ENCODE data around the gene KIZ. TPM values are rescaled to one million over a fixed set of nuclear protein-coding genes. Genes with fewer than 3 reads are reported as not detected.
A peak's percentile ranks its signal among the peaks of the same experiment; 100 is the strongest.

Gene KIZ
- total and polyA plus RNA-seq, 2 experiments from 2014 or later, result 58.3 to 63.6 TPM

- H3K79me2 ChIP-seq (replicated peaks; ENCODE audit: insufficient read depth), result no peaks in the 10 kb centered on the region
- H3K4me3 ChIP-seq, result no peak overlapping the region
- H3K36me3 ChIP-seq (ENCODE audit: insufficient read depth), result no peaks in the 10 kb centered on the region
- no peaks in the 10 kb centered on the region for H3K36me3 Mint-ChIP-seq (ENCODE audit: low read depth)
- H3F3A ChIP-seq (replicated peaks; ENCODE audit: low read depth), result no peaks in the 10 kb centered on the region
- no peak overlapping the region for H3K4me3 Mint-ChIP-seq
- H3K27ac ChIP-seq (ENCODE audit: low read depth), result no peak overlapping the region
- no peak overlapping the region for H3K27ac Mint-ChIP-seq
- no peak for DNase-seq (ENCODE audit: low spot score)
- H3K4me1 ChIP-seq (ENCODE audit: insufficient read depth), result no peaks in the 10 kb centered on the region
- no peaks in the 10 kb centered on the region for H3K27me3 Mint-ChIP-seq (ENCODE audit: insufficient read depth, low read depth, poor library complexity)
- H3K4me2 ChIP-seq, result no peak overlapping the region
- no peaks in the 10 kb centered on the region for H3K9me3 Mint-ChIP-seq
- no peaks in the 10 kb centered on the region for H3K27me3 ChIP-seq (ENCODE audit: insufficient read depth)
- peak overlapping the region; percentile 47 for H2AFZ ChIP-seq
- H3K9me2 ChIP-seq (ENCODE audit: insufficient read depth), result peaks cover 4% of the 10 kb centered on the region; the same call in 1 of the 2 replicates
- no peaks in the 10 kb centered on the region for H3K4me1 Mint-ChIP-seq
- TF ChIP-seq REST (IDR thresholded peaks at IDR 0.05; ENCODE audit: unreplicated experiment) (no peak), EZH2 (IDR thresholded peaks at IDR 0.05; ENCODE audit: low read depth, unreplicated experiment) (no peak), ZNF462 (CRISPR knock-in tag; IDR thresholded peaks at IDR 0.05) (no peak), ZNF114 (CRISPR knock-in tag; IDR thresholded peaks at IDR 0.05) (no peak), NANOG (IDR thresholded peaks at IDR 0.05; ENCODE audit: borderline replicate concordance) (no peak), CTCF (conservative IDR thresholded peaks at IDR 0.05; ENCODE audit: low read depth in 2 of 2) (no peak), ZNF331 (CRISPR knock-in tag; IDR thresholded peaks at IDR 0.05; ENCODE audit: low read depth) (no peak), CREB1 (CRISPR knock-in tag; IDR thresholded peaks at IDR 0.05; ENCODE audit: low read depth) (no peak), STAT1 (IDR thresholded peaks at IDR 0.05; ENCODE audit: unreplicated experiment) (no peak), EZH2phosphoT487 (IDR thresholded peaks at IDR 0.05; ENCODE audit: unreplicated experiment) (no peak), ETS1 (IDR thresholded peaks at IDR 0.05) (no peak), POLR2AphosphoS5 (IDR thresholded peaks at IDR 0.05; ENCODE audit: low read depth) (no peak), JUNB (IDR thresholded peaks at IDR 0.05; ENCODE audit: unreplicated experiment) (no peak)
- no peaks in the 10 kb centered on the region for H4K20me1 ChIP-seq (replicated peaks; ENCODE audit: insufficient read depth)
- no peak for ATAC-seq
These were observed 7.1 kb upstream of the KIZ start for GRCh38 chr20:21118782-21119181.

All from GM23338 (cell line).